ENCODE measurements around the gene GANC.

DNA sequence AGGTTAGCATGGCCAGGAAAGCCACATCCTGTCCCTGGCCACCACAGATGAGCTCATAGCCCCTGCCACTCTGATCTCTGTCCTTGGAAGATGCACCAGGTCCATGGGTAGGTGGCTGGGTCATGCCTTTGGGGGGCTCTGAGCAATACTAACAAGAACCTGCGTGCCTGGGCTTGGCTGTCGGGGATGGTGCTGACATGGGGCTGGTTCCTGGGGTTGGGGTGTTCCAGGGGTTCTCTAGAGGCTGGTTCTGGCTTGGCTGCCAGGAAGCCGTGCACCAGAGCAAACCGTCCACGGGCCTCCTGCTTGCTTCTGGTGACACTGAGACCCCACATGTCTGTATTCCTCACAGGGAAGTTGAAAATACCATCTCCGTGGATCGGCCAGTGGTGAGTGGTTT lies 130.4 kb downstream of the GANC start:
- TF ChIP-seq, protein P1, sequence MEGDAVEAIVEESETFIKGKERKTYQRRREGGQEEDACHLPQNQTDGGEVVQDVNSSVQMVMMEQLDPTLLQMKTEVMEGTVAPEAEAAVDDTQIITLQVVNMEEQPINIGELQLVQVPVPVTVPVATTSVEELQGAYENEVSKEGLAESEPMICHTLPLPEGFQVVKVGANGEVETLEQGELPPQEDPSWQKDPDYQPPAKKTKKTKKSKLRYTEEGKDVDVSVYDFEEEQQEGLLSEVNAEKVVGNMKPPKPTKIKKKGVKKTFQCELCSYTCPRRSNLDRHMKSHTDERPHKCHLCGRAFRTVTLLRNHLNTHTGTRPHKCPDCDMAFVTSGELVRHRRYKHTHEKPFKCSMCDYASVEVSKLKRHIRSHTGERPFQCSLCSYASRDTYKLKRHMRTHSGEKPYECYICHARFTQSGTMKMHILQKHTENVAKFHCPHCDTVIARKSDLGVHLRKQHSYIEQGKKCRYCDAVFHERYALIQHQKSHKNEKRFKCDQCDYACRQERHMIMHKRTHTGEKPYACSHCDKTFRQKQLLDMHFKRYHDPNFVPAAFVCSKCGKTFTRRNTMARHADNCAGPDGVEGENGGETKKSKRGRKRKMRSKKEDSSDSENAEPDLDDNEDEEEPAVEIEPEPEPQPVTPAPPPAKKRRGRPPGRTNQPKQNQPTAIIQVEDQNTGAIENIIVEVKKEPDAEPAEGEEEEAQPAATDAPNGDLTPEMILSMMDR (IDR thresholded peaks at IDR 0.05), result no peak
- no peak for TF ChIP-seq EP300 (IDR thresholded peaks at IDR 0.05; ENCODE audit: low read depth)
